ENCODE data around the gene SLC22A2.
A peak's percentile ranks its signal among the peaks of the same experiment; 100 is the strongest.

The SLC22A2 gene

GRCh38 chr6:160273196-160273595 is 14.6 kb upstream of the SLC22A2 start:
- no peak for DNase-seq

GRCh38 chr6:160272707-160273106 is 14.1 kb upstream of the SLC22A2 start:
- DNase-seq: no peak

- DNase-seq: no peak
These were observed 11.7 kb upstream of the SLC22A2 start for GRCh38 chr6:160270347-160270746.

GRCh38 chr6:160269771-160270170 is 11.2 kb upstream of the SLC22A2 start:
- no peak for DNase-seq

- DNase-seq: no peak
These were observed 10.5 kb upstream of the SLC22A2 start for GRCh38 chr6:160269023-160269521.

GRCh38 chr6:160267102-160267501 is 8.5 kb upstream of the SLC22A2 start:
- no peak for DNase-seq

- DNase-seq: no peak
These were observed 7.4 kb upstream of the SLC22A2 start for GRCh38 chr6:160265869-160266476.

- no peak for DNase-seq
These were observed 5.5 kb upstream of the SLC22A2 start for GRCh38 chr6:160264061-160264612.

- DNase-seq: no peak
These were observed 4.7 kb upstream of the SLC22A2 start for GRCh38 chr6:160263196-160263939.

GRCh38 chr6:160261991-160262680 is 3.5 kb upstream of the SLC22A2 start:
- DNase-seq: no peak

- no peak for DNase-seq
These were observed 2.3 kb upstream of the SLC22A2 start for GRCh38 chr6:160260803-160261450.

GRCh38 chr6:160260367-160260766 is 1.7 kb upstream of the SLC22A2 start:
- no peak for DNase-seq

- DNase-seq: no peak
These were observed 977 bp upstream of the SLC22A2 start for GRCh38 chr6:160259598-160259997.

- no peak for DNase-seq
These were observed 463 bp upstream of the SLC22A2 start for GRCh38 chr6:160259143-160259425.

GRCh38 chr6:160256445-160256844 is 2.2 kb downstream of the SLC22A2 start:
- no peak for DNase-seq

GRCh38 chr6:160254467-160255312 is 3.9 kb downstream of the SLC22A2 start:
- peak in 2 of 3 experiments; percentile 11 to 55 for DNase-seq

GRCh38 chr6:160253714-160254113 is 4.9 kb downstream of the SLC22A2 start:
- no peak for DNase-seq

GRCh38 chr6:160253292-160253691 is 5.3 kb downstream of the SLC22A2 start:
- DNase-seq: no peak

GRCh38 chr6:160252073-160252813 is 6.4 kb downstream of the SLC22A2 start:
- DNase-seq: no peak

GRCh38 chr6:160249671-160250070 is 8.9 kb downstream of the SLC22A2 start:
- no peak for DNase-seq

- no peak for DNase-seq
These were observed 10.1 kb downstream of the SLC22A2 start for GRCh38 chr6:160248538-160248937.

Measured in NCI-H1417 (cell line).